NCI-H128 (cell line): ENCODE results near the gene RABL2A.
"Not testable (repeated sequence)": the region's sequence is repeated elsewhere in the genome, so short reads cannot be mapped to it uniquely, and the experiment has no call there.

Experiments used
- DNase-seq: peaks from one replicate; lab custom pipeline; 2025; ENCODE audit not compliant: unreplicated experiment; lab: John Stamatoyannopoulos, UW

The RABL2A gene

DNA sequence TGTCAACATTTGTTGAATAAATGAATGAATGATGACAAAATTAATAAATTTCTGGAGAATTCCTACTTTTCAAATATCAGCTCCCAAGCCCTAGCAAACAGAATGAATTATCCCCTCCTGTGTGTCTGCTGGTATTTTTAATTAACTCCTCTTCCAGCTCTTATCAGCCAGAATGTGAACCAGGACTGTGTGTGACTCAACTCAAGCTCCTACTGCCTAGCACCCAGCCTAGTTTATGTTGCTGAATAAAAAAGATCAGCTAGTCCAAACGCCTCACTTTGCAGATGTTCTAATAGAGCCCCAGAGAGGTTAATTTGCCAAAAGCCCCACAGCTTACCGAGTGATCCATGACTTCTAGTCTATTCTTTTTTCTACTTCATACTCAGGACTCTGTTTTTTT, 50.3 kb downstream of the RABL2A start:
- no peak for DNase-seq

DNA sequence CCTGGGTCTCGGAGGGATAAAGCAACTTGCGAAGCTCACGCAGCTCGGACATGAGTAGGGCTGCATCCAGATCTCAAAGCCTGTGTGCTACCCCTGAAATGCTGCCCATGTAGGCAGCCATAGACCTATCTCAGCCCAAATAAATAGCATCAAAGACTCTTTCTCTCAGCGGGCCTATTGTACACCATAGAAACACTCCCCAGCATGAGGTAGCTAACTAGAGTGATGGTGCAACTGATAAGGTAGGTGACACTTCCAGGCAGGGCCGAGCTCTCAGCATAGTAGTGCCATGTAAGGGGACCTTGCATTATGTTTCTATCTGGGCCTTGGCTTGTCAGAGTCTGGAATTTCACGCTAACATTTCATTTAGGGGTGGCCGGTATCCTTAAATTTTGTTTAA, 52.4 kb downstream of the RABL2A start:
- DNase-seq = no peak

DNA sequence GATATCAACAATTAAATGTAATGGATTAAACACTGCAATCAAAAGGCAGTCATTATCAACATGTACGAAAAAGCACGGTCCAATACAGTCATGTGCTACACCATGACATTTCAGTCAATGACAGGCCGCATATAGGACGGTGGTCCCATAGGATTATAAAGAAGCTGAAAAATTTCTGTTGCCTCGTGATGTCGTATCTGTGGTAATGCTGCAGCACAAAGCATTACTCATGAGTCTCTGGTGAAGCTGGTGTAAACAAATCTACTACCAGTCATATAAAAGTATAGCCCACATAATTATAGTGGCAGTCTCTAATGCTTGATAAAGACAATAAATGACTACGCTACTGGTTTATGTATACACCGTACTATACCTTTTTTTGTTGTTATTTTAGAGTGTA, 58.4 kb downstream of the RABL2A start:
- DNase-seq = no peak

DNA sequence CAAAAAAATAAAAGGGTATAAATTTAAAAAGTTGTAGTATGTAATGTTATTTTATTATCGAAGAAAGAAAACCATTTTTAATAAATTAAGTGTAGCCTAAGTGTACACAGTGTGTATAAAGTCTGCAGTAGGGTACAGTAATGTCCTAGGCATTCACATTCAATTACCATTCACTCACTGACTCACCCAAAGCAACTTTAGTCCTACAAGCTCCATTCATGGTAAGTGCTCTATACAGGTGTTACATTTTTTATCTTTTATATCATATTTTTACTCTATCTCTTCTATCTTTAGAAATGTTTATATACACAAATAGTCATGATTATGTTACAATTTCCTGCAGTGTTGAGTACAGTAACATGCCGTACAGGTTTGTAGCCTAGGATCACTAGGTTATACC, 59.5 kb downstream of the RABL2A start:
- DNase-seq = no peak

DNA sequence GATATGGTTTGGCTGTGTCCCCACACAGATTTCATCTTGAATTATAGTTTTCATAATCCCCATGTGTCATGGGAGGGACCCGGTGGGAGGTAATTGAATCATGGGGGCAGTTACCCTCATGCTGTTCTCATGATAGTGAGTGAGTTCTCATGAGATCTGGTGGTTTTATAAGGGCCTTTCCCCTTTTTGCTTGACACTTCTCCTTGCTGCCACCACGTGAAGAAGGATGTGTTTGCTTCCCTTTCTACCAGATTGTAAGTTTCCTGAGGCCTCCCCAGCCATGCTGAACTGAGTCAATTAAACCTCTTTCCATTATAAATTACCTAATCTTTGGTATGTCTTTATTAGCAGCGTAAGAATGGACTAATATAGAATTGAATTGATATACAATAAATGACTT, 63.8 kb downstream of the RABL2A start:
- DNase-seq = not testable (repeated sequence)
